ENCODE results near the gene HEG1. TPM values are rescaled to one million over a fixed set of nuclear protein-coding genes. Genes with fewer than 3 reads are reported as not detected.
A peak's percentile ranks its signal among the peaks of the same experiment; 100 is the strongest.

The HEG1 gene
- total and polyA plus RNA-seq, 2 experiments from 2014 or later, result 1.8 to 8.8 TPM

GRCh38 chr3:125103406-125103805 lies 47.6 kb upstream of the HEG1 start:
- Mint-ChIP-seq H3K27ac (no peak overlapping the region), H3K9me3 (no peaks in the 10 kb centered on the region), H3K4me3 (no peak overlapping the region), H3K36me3 (ENCODE audit: low read depth) (peaks cover 18% of the 10 kb centered on the region; the same call in 2 of the 3 replicates), H3K4me1 (peaks cover 6% of the 10 kb centered on the region), H3K27me3 (ENCODE audit: insufficient read depth, low read depth, poor library complexity) (no peaks in the 10 kb centered on the region)
- Histone ChIP-seq H3F3A (replicated peaks; ENCODE audit: low read depth) (no peaks in the 10 kb centered on the region), H3K4me1 (ENCODE audit: insufficient read depth) (no peaks in the 10 kb centered on the region), H4K20me1 (replicated peaks; ENCODE audit: insufficient read depth) (no peaks in the 10 kb centered on the region; the same call in 1 of the 2 replicates), H3K4me2 (no peak overlapping the region), H3K4me3 (no peak overlapping the region), H3K9me2 (ENCODE audit: insufficient read depth) (no peaks in the 10 kb centered on the region), H3K36me3 (ENCODE audit: insufficient read depth) (no peaks in the 10 kb centered on the region), H3K79me2 (replicated peaks; ENCODE audit: insufficient read depth) (no peaks in the 10 kb centered on the region), H2AFZ (no peak overlapping the region), H3K27me3 (ENCODE audit: insufficient read depth) (no peaks in the 10 kb centered on the region), H3K27ac (ENCODE audit: low read depth) (no peak overlapping the region)
- ATAC-seq (no peak), DNase-seq (ENCODE audit: low spot score) (no peak)
- TF ChIP-seq, protein P1, sequence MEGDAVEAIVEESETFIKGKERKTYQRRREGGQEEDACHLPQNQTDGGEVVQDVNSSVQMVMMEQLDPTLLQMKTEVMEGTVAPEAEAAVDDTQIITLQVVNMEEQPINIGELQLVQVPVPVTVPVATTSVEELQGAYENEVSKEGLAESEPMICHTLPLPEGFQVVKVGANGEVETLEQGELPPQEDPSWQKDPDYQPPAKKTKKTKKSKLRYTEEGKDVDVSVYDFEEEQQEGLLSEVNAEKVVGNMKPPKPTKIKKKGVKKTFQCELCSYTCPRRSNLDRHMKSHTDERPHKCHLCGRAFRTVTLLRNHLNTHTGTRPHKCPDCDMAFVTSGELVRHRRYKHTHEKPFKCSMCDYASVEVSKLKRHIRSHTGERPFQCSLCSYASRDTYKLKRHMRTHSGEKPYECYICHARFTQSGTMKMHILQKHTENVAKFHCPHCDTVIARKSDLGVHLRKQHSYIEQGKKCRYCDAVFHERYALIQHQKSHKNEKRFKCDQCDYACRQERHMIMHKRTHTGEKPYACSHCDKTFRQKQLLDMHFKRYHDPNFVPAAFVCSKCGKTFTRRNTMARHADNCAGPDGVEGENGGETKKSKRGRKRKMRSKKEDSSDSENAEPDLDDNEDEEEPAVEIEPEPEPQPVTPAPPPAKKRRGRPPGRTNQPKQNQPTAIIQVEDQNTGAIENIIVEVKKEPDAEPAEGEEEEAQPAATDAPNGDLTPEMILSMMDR (conservative IDR thresholded peaks at IDR 0.05; ENCODE audit: low read depth in 2 of 2), result no peak
- TF ChIP-seq CREB1 (CRISPR knock-in tag; IDR thresholded peaks at IDR 0.05; ENCODE audit: low read depth) (no peak), NANOG (IDR thresholded peaks at IDR 0.05; ENCODE audit: borderline replicate concordance) (no peak)
- TF ChIP-seq, protein P2, sequence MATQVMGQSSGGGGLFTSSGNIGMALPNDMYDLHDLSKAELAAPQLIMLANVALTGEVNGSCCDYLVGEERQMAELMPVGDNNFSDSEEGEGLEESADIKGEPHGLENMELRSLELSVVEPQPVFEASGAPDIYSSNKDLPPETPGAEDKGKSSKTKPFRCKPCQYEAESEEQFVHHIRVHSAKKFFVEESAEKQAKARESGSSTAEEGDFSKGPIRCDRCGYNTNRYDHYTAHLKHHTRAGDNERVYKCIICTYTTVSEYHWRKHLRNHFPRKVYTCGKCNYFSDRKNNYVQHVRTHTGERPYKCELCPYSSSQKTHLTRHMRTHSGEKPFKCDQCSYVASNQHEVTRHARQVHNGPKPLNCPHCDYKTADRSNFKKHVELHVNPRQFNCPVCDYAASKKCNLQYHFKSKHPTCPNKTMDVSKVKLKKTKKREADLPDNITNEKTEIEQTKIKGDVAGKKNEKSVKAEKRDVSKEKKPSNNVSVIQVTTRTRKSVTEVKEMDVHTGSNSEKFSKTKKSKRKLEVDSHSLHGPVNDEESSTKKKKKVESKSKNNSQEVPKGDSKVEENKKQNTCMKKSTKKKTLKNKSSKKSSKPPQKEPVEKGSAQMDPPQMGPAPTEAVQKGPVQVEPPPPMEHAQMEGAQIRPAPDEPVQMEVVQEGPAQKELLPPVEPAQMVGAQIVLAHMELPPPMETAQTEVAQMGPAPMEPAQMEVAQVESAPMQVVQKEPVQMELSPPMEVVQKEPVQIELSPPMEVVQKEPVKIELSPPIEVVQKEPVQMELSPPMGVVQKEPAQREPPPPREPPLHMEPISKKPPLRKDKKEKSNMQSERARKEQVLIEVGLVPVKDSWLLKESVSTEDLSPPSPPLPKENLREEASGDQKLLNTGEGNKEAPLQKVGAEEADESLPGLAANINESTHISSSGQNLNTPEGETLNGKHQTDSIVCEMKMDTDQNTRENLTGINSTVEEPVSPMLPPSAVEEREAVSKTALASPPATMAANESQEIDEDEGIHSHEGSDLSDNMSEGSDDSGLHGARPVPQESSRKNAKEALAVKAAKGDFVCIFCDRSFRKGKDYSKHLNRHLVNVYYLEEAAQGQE (IDR thresholded peaks at IDR 0.05; ENCODE audit: unreplicated experiment), result no peak

DNA sequence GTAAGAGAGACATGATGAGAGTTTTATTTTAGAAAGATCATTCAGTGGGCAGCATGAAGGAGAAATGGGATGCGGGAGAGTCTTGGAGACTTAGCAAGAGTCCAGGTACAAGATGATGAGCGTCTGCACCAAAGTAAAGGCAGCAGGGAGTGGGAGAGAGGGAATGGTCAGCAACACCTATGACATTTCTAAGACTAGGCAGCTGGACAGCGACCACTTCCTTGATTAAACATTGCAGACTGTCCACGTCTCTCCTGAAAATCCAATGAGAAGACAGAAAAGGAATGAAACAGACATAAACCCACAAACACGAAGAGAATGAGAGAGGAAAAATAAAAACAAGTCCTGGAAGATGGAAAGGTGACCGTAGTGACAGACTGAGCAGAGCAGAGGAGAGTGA lies 46.7 kb upstream of the HEG1 start:
- H3K36me3 Mint-ChIP-seq (ENCODE audit: low read depth), result peaks cover 18% of the 10 kb centered on the region; the same call in 2 of the 3 replicates
- H3K9me3 Mint-ChIP-seq, result no peaks in the 10 kb centered on the region
- TF ChIP-seq CREB1 (CRISPR knock-in tag; IDR thresholded peaks at IDR 0.05; ENCODE audit: low read depth) (no peak), JUNB (IDR thresholded peaks at IDR 0.05; ENCODE audit: unreplicated experiment) (no peak), ETS1 (IDR thresholded peaks at IDR 0.05) (no peak), EZH2phosphoT487 (IDR thresholded peaks at IDR 0.05; ENCODE audit: unreplicated experiment) (no peak), ZNF114 (CRISPR knock-in tag; IDR thresholded peaks at IDR 0.05) (no peak), POLR2AphosphoS5 (IDR thresholded peaks at IDR 0.05; ENCODE audit: low read depth) (no peak), ZNF331 (CRISPR knock-in tag; IDR thresholded peaks at IDR 0.05; ENCODE audit: low read depth) (no peak)
- TF ChIP-seq, protein P1 (conservative IDR thresholded peaks at IDR 0.05; ENCODE audit: low read depth in 2 of 2), result no peak
- TF ChIP-seq, protein P2 (IDR thresholded peaks at IDR 0.05; ENCODE audit: unreplicated experiment), result no peak

More for the DNA sequence above, 46.7 kb upstream of the HEG1 start:
- no peak overlapping the region for H3K4me3 Mint-ChIP-seq
- H3K27me3 Mint-ChIP-seq (ENCODE audit: insufficient read depth, low read depth, poor library complexity), result no peaks in the 10 kb centered on the region
- Histone ChIP-seq H3F3A (replicated peaks; ENCODE audit: low read depth) (no peaks in the 10 kb centered on the region), H3K79me2 (replicated peaks; ENCODE audit: insufficient read depth) (no peaks in the 10 kb centered on the region), H3K4me1 (ENCODE audit: insufficient read depth) (no peaks in the 10 kb centered on the region), H3K27me3 (ENCODE audit: insufficient read depth) (no peaks in the 10 kb centered on the region), H3K4me3 (no peak overlapping the region), H3K36me3 (ENCODE audit: insufficient read depth) (no peaks in the 10 kb centered on the region), H2AFZ (no peak overlapping the region), H3K4me2 (no peak overlapping the region), H3K9me2 (ENCODE audit: insufficient read depth) (no peaks in the 10 kb centered on the region), H4K20me1 (replicated peaks; ENCODE audit: insufficient read depth) (no peaks in the 10 kb centered on the region), H3K27ac (ENCODE audit: low read depth) (0 out of 2 replicates have a peak overlapping the region, but pooled peaks have one; percentile 2)
- H3K4me1 Mint-ChIP-seq, result peaks cover 8% of the 10 kb centered on the region
- no peak overlapping the region for H3K27ac Mint-ChIP-seq
- no peak for DNase-seq (ENCODE audit: low spot score)
- no peak for ATAC-seq
